ENCODE results near the gene NUCB2.

The NUCB2 gene

GRCh38 chr11:17353821-17354600 is 77.5 kb downstream of the NUCB2 start:
- H3K27ac ChIP-seq = peak overlapping the region; percentile 79
- TF ChIP-seq, protein P1, sequence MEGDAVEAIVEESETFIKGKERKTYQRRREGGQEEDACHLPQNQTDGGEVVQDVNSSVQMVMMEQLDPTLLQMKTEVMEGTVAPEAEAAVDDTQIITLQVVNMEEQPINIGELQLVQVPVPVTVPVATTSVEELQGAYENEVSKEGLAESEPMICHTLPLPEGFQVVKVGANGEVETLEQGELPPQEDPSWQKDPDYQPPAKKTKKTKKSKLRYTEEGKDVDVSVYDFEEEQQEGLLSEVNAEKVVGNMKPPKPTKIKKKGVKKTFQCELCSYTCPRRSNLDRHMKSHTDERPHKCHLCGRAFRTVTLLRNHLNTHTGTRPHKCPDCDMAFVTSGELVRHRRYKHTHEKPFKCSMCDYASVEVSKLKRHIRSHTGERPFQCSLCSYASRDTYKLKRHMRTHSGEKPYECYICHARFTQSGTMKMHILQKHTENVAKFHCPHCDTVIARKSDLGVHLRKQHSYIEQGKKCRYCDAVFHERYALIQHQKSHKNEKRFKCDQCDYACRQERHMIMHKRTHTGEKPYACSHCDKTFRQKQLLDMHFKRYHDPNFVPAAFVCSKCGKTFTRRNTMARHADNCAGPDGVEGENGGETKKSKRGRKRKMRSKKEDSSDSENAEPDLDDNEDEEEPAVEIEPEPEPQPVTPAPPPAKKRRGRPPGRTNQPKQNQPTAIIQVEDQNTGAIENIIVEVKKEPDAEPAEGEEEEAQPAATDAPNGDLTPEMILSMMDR (conservative IDR thresholded peaks at IDR 0.05) = no peak
- TF ChIP-seq ZFX (IDR thresholded peaks at IDR 0.05) = no peak

GRCh38 chr11:17354601-17354991 is 78.1 kb downstream of the NUCB2 start:
- no peak overlapping the region for H3K27ac ChIP-seq

GRCh38 chr11:17366495-17366894 is 90.0 kb downstream of the NUCB2 start:
- H3K27ac ChIP-seq = no peak overlapping the region
- TF ChIP-seq ZFX (IDR thresholded peaks at IDR 0.05) = no peak
- TF ChIP-seq, protein P1 (conservative IDR thresholded peaks at IDR 0.05) = no peak

More at GRCh38 chr11:17354601-17354991, 78.1 kb downstream of the NUCB2 start:
- no peak for TF ChIP-seq ZFX (IDR thresholded peaks at IDR 0.05)
- TF ChIP-seq, protein P1 (conservative IDR thresholded peaks at IDR 0.05) = peak; percentile 86

DNA sequence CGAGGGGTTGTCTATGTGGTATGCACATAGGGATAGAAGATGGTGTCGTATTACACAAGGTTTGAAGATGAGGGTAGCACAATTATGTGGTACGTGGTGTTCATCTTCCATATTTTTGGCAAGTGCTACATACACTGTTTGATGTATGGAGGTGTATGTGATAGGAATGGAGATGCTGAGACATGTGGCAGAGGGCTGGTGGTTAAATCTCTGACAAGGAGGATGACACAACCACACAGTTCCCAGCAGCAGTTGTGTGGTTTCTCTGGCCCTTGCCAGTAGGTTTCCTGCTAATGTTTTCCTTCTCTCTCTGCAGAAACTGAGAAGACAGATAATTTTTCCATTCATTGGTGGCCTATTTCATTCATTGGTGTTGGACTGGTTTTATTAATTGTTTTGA is 92.0 kb downstream of the NUCB2 start:
- TF ChIP-seq, protein P1 (conservative IDR thresholded peaks at IDR 0.05) = no peak
- no peak for TF ChIP-seq ZFX (IDR thresholded peaks at IDR 0.05)
- H3K27ac ChIP-seq = no peak overlapping the region

DNA sequence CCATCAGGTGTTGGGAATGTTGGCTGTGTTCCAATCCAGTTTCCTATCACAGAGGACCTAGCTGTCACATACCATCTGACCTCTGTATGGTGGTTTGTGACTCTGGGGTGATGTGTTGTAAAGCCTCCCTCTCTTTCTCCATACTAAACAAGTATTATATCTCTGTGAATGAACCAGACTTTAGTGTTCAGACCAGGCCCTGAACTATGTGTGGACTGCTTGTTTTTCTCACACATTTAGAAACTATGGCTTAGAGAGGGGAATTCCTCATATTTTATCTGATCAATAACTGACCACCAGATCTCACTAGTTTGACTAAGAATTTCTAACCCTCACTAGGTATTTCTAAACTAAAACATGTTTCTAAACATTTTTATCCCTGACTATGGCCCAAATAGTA is 92.6 kb downstream of the NUCB2 start:
- H3K27ac ChIP-seq = no peak overlapping the region
- TF ChIP-seq, protein P1 (conservative IDR thresholded peaks at IDR 0.05) = no peak
- no peak for TF ChIP-seq ZFX (IDR thresholded peaks at IDR 0.05)

- no peak overlapping the region for H3K27ac ChIP-seq
- TF ChIP-seq, protein P1 (conservative IDR thresholded peaks at IDR 0.05) = no peak
- TF ChIP-seq ZFX (IDR thresholded peaks at IDR 0.05) = no peak
Measured at GRCh38 chr11:17369684-17370243, 93.2 kb downstream of the NUCB2 start.

GRCh38 chr11:17371614-17372013 is 95.1 kb downstream of the NUCB2 start:
- H3K27ac ChIP-seq = no peak overlapping the region
- TF ChIP-seq ZFX (IDR thresholded peaks at IDR 0.05) = no peak
- TF ChIP-seq, protein P1 (conservative IDR thresholded peaks at IDR 0.05) = no peak

All from C4-2B (cell line).